C4-2B (cell line): ENCODE data around the gene GCNT2.

Experiments used
- CTCF ChIP-seq: fragments of 450-650 bp; conservative IDR thresholded peaks from 2 replicates; pipeline ENCODE4 v1.5.1; 2017; ENCODE audit warnings: mild to moderate bottlenecking
- ZFX ChIP-seq: fragments of 450-650 bp; IDR thresholded peaks from 2 replicates; pipeline ENCODE4 v1.6.1; 2017

GRCh38 chr6:10531942-10532341 lies 10.8 kb downstream of the GCNT2 start:
- no peak for TF ChIP-seq CTCF
- no peak for TF ChIP-seq ZFX
